ENCODE results near the gene CEPT1.

DNA sequence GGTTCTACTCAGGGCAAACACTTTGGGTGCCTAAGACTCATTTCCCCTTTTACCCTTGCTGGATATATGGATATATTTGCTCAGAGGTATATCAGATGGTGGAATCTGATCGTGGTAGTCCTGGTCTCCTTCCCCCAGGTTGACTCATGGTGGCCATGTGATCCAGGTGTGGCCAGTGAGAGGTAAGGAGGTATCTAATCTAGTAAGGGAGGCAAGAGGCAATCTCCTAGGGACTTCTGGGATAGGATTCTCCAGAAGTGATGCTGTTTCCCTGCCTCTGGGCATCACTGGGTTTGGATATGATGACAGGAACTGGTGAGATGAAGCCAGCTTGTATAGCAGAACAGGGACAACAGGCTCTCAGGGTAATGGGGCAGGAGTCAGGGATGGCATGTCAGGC, 68.9 kb downstream of the CEPT1 start:
- TF ChIP-seq, protein P1, sequence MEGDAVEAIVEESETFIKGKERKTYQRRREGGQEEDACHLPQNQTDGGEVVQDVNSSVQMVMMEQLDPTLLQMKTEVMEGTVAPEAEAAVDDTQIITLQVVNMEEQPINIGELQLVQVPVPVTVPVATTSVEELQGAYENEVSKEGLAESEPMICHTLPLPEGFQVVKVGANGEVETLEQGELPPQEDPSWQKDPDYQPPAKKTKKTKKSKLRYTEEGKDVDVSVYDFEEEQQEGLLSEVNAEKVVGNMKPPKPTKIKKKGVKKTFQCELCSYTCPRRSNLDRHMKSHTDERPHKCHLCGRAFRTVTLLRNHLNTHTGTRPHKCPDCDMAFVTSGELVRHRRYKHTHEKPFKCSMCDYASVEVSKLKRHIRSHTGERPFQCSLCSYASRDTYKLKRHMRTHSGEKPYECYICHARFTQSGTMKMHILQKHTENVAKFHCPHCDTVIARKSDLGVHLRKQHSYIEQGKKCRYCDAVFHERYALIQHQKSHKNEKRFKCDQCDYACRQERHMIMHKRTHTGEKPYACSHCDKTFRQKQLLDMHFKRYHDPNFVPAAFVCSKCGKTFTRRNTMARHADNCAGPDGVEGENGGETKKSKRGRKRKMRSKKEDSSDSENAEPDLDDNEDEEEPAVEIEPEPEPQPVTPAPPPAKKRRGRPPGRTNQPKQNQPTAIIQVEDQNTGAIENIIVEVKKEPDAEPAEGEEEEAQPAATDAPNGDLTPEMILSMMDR (conservative IDR thresholded peaks at IDR 0.05 in 1 of 2, IDR thresholded peaks at IDR 0.05 in 1 of 2; ENCODE audit: extremely low read depth in 1 of 2, insufficient read depth in 1 of 2, low read depth in 1 of 2, low read length in 2 of 2) = no peak
- no peak for TF ChIP-seq EZH2 (IDR thresholded peaks at IDR 0.05; ENCODE audit: borderline replicate concordance, low read length)
